Loucy (cell line): ENCODE results near the gene PLA2G5.

Source experiments
- H2AFZ ChIP-seq: fragments of 200-600 bp; sonication (generic); 2 replicates; pipeline ENCODE4 v1.6.0; 2016; ENCODE audit warnings: antibody characterized with exemption, mild to moderate bottlenecking, low read length, moderate library complexity
- H3F3A ChIP-seq: fragments of 200-600 bp; 2 replicates; pipeline ENCODE4 v1.6.0; 2016; ENCODE audit warnings: antibody characterized with exemption, low read depth, mild to moderate bottlenecking
- H3K27me3 ChIP-seq: fragments of 200-600 bp; sonication (generic); 2 replicates; pipeline ENCODE4 v1.6.1; 2014; ENCODE audit warnings: low read length, mild to moderate bottlenecking; ENCODE audit not compliant: insufficient read depth, poor library complexity, severe bottlenecking
- H3K36me3 ChIP-seq: fragments of 200-600 bp; sonication (generic); 2 replicates; pipeline ENCODE4 v1.6.1; 2016; ENCODE audit warnings: low read length; ENCODE audit not compliant: insufficient read depth
- H3K4me1 ChIP-seq: fragments of 200-600 bp; sonication (generic); 2 replicates; pipeline ENCODE4 v1.5.1; 2014; ENCODE audit warnings: low read length, mild to moderate bottlenecking; ENCODE audit not compliant: insufficient read depth, poor library complexity, severe bottlenecking
- H3K4me2 ChIP-seq: fragments of 200-600 bp; sonication (generic); 2 replicates; pipeline ENCODE4 v1.6.0; 2014; ENCODE audit warnings: antibody characterized with exemption, low read length, low read depth, mild to moderate bottlenecking; ENCODE audit not compliant: poor library complexity, severe bottlenecking
- H3K4me3 ChIP-seq: fragments of 200-600 bp; sonication (generic); 2 replicates; pipeline ENCODE4 v1.5.1; 2014; ENCODE audit warnings: low read length, mild to moderate bottlenecking, mixed read lengths; ENCODE audit not compliant: poor library complexity, severe bottlenecking
- H3K79me2 ChIP-seq: fragments of 200-600 bp; sonication (generic); 2 replicates; pipeline ENCODE4 v1.6.1; 2014; ENCODE audit warnings: low read length; ENCODE audit not compliant: insufficient read depth
- H3K9ac ChIP-seq: fragments of 200-600 bp; sonication (generic); 2 replicates; pipeline ENCODE4 v1.6.0; 2014; ENCODE audit warnings: mild to moderate bottlenecking, low read depth, low read length, moderate library complexity; ENCODE audit not compliant: poor library complexity, severe bottlenecking
- H3K9me2 ChIP-seq: fragments of 200-600 bp; sonication (generic); replicated peaks from 2 replicates; pipeline ENCODE4 v1.6.1; 2016; ENCODE audit warnings: low read depth, low read length, mixed read lengths
- H3K9me3 ChIP-seq: fragments of 200-600 bp; sonication (generic); 2 replicates; pipeline ENCODE4 v1.6.1; 2014; ENCODE audit warnings: mild to moderate bottlenecking, antibody characterized with exemption, low read length, low read depth; ENCODE audit not compliant: insufficient read depth
- H4K20me1 ChIP-seq: fragments of 200-600 bp; sonication (generic); 2 replicates; pipeline ENCODE4 v1.6.0; 2014; ENCODE audit warnings: antibody characterized with exemption, low read length, mild to moderate bottlenecking; ENCODE audit not compliant: insufficient read depth, poor library complexity, severe bottlenecking
- EZH2phosphoT487 ChIP-seq: fragments of 200-600 bp; IDR thresholded peaks from 2 replicates; pipeline ENCODE4 v1.6.1; 2018; ENCODE audit warnings: antibody characterized with exemption, mild to moderate bottlenecking, moderate library complexity, borderline replicate concordance
- TF ChIP-seq, protein P1 (sequence below): fragments of 200-600 bp; sonication (generic); conservative IDR thresholded peaks from 2 replicates; pipeline ENCODE4 v1.5.1; 2014; ENCODE audit warnings: mild to moderate bottlenecking, antibody characterized with exemption, low read length

PLA2G5 gene

DNA sequence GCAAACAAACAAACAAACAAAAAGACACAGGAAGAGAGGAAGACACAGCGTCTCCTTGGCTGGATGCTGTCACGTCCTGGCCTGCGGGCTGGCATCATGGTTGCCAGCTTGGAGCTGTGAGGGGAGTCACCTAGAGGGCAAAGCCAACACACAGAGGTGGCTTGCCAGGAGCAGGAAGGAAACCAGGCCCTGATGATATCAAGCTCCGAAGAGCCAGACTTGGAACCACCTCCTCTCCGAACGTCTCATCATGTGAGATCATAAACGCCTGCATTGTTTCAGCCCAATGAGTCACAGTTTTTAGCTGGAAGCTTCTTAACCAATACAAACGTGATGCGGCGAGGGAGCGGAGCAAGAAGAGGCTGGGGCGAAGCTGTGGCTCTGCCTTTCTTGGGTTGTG, 40.7 kb downstream of the PLA2G5 start:
- no peaks in the 10 kb centered on the region for H3K4me1 ChIP-seq
- no peaks in the 10 kb centered on the region for H3F3A ChIP-seq
- H3K9ac ChIP-seq = no peak overlapping the region
- H3K9me3 ChIP-seq = no peaks in the 10 kb centered on the region
- H3K4me2 ChIP-seq = no peak overlapping the region
- no peak for TF ChIP-seq EZH2phosphoT487
- TF ChIP-seq, protein P1, sequence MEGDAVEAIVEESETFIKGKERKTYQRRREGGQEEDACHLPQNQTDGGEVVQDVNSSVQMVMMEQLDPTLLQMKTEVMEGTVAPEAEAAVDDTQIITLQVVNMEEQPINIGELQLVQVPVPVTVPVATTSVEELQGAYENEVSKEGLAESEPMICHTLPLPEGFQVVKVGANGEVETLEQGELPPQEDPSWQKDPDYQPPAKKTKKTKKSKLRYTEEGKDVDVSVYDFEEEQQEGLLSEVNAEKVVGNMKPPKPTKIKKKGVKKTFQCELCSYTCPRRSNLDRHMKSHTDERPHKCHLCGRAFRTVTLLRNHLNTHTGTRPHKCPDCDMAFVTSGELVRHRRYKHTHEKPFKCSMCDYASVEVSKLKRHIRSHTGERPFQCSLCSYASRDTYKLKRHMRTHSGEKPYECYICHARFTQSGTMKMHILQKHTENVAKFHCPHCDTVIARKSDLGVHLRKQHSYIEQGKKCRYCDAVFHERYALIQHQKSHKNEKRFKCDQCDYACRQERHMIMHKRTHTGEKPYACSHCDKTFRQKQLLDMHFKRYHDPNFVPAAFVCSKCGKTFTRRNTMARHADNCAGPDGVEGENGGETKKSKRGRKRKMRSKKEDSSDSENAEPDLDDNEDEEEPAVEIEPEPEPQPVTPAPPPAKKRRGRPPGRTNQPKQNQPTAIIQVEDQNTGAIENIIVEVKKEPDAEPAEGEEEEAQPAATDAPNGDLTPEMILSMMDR = no peak
- no peak overlapping the region for H3K4me3 ChIP-seq
- no peaks in the 10 kb centered on the region for H4K20me1 ChIP-seq
- no peaks in the 10 kb centered on the region for H3K79me2 ChIP-seq
- H2AFZ ChIP-seq = no peak overlapping the region
- no peaks in the 10 kb centered on the region for H3K36me3 ChIP-seq
- H3K9me2 ChIP-seq = no peaks in the 10 kb centered on the region
- H3K27me3 ChIP-seq = no peaks in the 10 kb centered on the region

DNA sequence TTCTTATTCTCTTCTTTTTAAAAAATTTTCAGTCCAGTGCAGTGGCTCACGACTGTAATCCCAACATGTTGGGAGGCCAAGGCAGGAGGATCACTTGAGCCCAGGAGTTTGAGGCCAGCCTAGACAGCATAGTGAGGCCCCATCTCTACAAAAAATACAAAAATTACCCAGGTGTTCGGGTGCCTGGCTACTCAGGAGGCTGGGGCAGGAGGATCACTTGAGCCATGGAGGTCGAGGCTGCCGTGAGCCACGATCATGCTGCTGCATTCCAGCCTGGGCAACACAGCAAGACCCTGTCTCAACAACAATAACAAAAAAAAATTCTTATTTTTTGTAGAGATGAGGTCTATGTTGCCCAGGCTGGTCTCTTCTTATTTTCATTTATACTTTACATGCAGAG, 41.5 kb downstream of the PLA2G5 start:
- no peak overlapping the region for H3K9ac ChIP-seq
- no peaks in the 10 kb centered on the region for H3K27me3 ChIP-seq
- H3K4me2 ChIP-seq = no peak overlapping the region
- no peaks in the 10 kb centered on the region for H3K9me3 ChIP-seq
- H3K9me2 ChIP-seq = no peaks in the 10 kb centered on the region
- H3K4me3 ChIP-seq = no peak overlapping the region
- no peak for TF ChIP-seq EZH2phosphoT487
- TF ChIP-seq, protein P1 = no peak
- no peak overlapping the region for H2AFZ ChIP-seq
- H3K4me1 ChIP-seq = no peaks in the 10 kb centered on the region
- H4K20me1 ChIP-seq = no peaks in the 10 kb centered on the region
- H3K36me3 ChIP-seq = no peaks in the 10 kb centered on the region
- no peaks in the 10 kb centered on the region for H3F3A ChIP-seq
- H3K79me2 ChIP-seq = no peaks in the 10 kb centered on the region

DNA sequence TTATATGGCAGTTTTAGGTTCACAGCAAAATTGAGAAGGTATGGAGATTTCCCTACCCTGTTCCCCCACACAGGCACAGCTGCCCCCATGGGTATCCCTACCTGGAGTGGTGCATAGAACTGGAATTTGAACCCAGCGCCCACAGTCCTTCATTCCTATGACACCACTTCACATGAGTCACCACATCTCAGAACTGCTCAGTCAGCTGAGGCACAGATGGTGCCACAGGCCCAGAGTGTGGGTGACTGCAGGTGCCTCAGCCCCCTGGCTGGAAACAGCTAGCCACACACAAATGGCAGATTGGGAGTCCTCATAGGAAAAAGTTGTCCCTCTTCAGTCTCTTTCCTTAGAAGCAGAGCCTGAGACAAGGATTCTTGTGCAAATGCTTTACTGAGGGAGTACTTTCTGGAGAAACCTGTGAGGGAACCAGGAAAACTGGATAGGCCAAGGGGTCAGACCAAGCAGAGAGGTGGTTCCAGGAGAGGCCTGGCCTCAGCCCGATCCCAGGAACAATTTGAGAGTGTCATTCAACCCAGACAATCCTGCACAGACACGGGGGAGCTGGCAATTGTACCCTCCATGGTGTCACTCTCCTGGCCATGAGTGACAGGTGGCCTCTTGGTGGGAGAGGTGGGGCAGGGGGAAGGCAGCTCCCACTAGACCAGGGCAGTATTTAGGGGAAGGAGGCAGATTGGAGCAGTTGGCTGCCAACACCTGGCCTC, 42.4 kb downstream of the PLA2G5 start:
- no peak overlapping the region for H3K9ac ChIP-seq
- no peak overlapping the region for H3K4me2 ChIP-seq
- no peaks in the 10 kb centered on the region for H3K9me2 ChIP-seq
- H3K27me3 ChIP-seq = no peaks in the 10 kb centered on the region
- no peaks in the 10 kb centered on the region for H3F3A ChIP-seq
- no peaks in the 10 kb centered on the region for H3K4me1 ChIP-seq
- TF ChIP-seq EZH2phosphoT487 = no peak
- TF ChIP-seq, protein P1 = no peak
- H2AFZ ChIP-seq = no peak overlapping the region
- no peaks in the 10 kb centered on the region for H3K9me3 ChIP-seq
- no peaks in the 10 kb centered on the region for H3K79me2 ChIP-seq
- no peak overlapping the region for H3K4me3 ChIP-seq
- no peaks in the 10 kb centered on the region for H4K20me1 ChIP-seq
- no peaks in the 10 kb centered on the region for H3K36me3 ChIP-seq
